CD4-positive, alpha-beta T cell (primary cell): ENCODE measurements around the gene CDH22. TPM values are rescaled to one million over a fixed set of nuclear protein-coding genes. Genes with fewer than 3 reads are reported as not detected.

Source experiments
- ATAC-seq: fragments of 200-7000 bp; cut with Tn5 transposase; one replicate; pipeline ENCODE4 v1.10.0; 2022; ENCODE audit warnings: mild to moderate bottlenecking; ENCODE audit not compliant: poor library complexity
- CTCF ChIA-PET: fragments of 350-600 bp; sonication (Branson Sonifier 250); formaldehyde crosslinking; loops from one replicate; lab custom pipeline; 2021; ENCODE audit warnings: antibody characterized with exemption, inconsistent platforms; lab: Charles Lee
- POLR2A ChIA-PET: fragments of 350-600 bp; sonication (Branson Sonifier 250); formaldehyde crosslinking; loops from one replicate; lab custom pipeline; 2021; ENCODE audit warnings: antibody characterized with exemption, inconsistent platforms; lab: Charles Lee
- DNase-seq, 14 experiments: peaks; one replicate each; pipeline ENCODE4 v3.0.0-alpha.2; 2013 to 2020; ENCODE audit warnings: mixed read lengths in 2 of 14
- H3K27ac ChIP-seq, 2 donors: one replicate each; pipeline versions ENCODE4 v1.5.1 to v1.7.0; 2013; ENCODE audit warnings: low read length in 2 of 2, low read depth in 1 of 2, mild to moderate bottlenecking in 1 of 2
- H3K27me3 ChIP-seq, 2 experiments: 1 replicate in 1 of 2; 2 replicates in 1 of 2; pipeline versions ENCODE4 v1.6.1 to v1.7.0; 2013; ENCODE audit warnings: low read length in 2 of 2, control low read depth in 1 of 2, mild to moderate bottlenecking in 1 of 2, moderate library complexity in 1 of 2; ENCODE audit not compliant: insufficient read depth in 2 of 2, control insufficient read depth in 1 of 2
- H3K36me3 ChIP-seq: one replicate; pipeline ENCODE4 v1.6.1; 2013; ENCODE audit warnings: low read length, control low read depth; ENCODE audit not compliant: insufficient read depth
- H3K4me1 ChIP-seq: one replicate; pipeline ENCODE4 v1.6.1; 2013; ENCODE audit warnings: low read length, control low read depth; ENCODE audit not compliant: insufficient read depth
- H3K4me3 ChIP-seq: one replicate; pipeline ENCODE4 v1.5.1; 2013; ENCODE audit warnings: mild to moderate bottlenecking, low read length, moderate library complexity
- H3K9me3 ChIP-seq, 2 experiments: 1 replicate in 1 of 2; 2 replicates in 1 of 2; pipeline versions ENCODE4 v1.6.1 to v1.7.0; 2013; ENCODE audit warnings: low read length in 2 of 2, mild to moderate bottlenecking in 2 of 2, control low read depth in 1 of 2, moderate library complexity in 1 of 2; ENCODE audit not compliant: control insufficient read depth in 1 of 2, insufficient read depth in 1 of 2
- H3K27ac Mint-ChIP-seq: one replicate; pipeline ENCODE4 v1.8.0; 2020; ENCODE audit warnings: mixed read lengths
- H3K27me3 Mint-ChIP-seq: one replicate; pipeline ENCODE4 v1.8.0; 2021; ENCODE audit warnings: mixed read lengths
- H3K36me3 Mint-ChIP-seq: one replicate; pipeline ENCODE4 v1.8.0; 2021; ENCODE audit warnings: low read depth, mixed read lengths
- H3K4me1 Mint-ChIP-seq: one replicate; pipeline ENCODE4 v1.8.0; 2021; ENCODE audit warnings: low read depth, mixed read lengths
- H3K4me3 Mint-ChIP-seq: one replicate; pipeline ENCODE4 v1.8.0; 2020; ENCODE audit warnings: mild to moderate bottlenecking, mixed read lengths
- H3K9me3 Mint-ChIP-seq: one replicate; pipeline ENCODE4 v1.8.0; 2020; ENCODE audit warnings: mixed read lengths
- CTCF ChIP-seq: fragments of 200-600 bp; IDR thresholded peaks from one replicate; pipeline ENCODE4 v1.8.0; 2022; ENCODE audit warnings: antibody characterized with exemption, mild to moderate bottlenecking
- intact Hi-C, 2 experiments: fragments of 100-400 bp; cut with DNase I in 1 of 2; cut with micrococcal nuclease in 1 of 2; formaldehyde crosslinking; loops; one replicate each; pipeline versions ENCODE4 v1.15.1 to v1.9.0; 2023 to 2025; cut with DNase I, micrococcal nuclease
- total RNA-seq, 174 experiments: library from RNA in 2 of 174; stranded (reverse) in 2 of 174; gene quantifications; one replicate each; pipeline ENCODE4 v1.2.3 and lab custom pipeline; 2021 to 2026

CDH22 gene
- total RNA-seq, 2 experiments from 2014 or later: not detected

- no peak overlapping the region for H3K27ac Mint-ChIP-seq
- H3K4me3 ChIP-seq: no peak overlapping the region
- H3K4me3 Mint-ChIP-seq: no peak overlapping the region
- peaks cover 42% of the 10 kb centered on the region for H3K27me3 Mint-ChIP-seq
- no peaks in the 10 kb centered on the region for H3K36me3 ChIP-seq
- no peak overlapping the region for H3K27ac ChIP-seq
- H3K27me3 ChIP-seq: peaks cover 24 to 42% of the 10 kb centered on the region in 2 experiments
- DNase-seq (no peak), ATAC-seq (no peak)
- TF ChIP-seq CTCF: no peak
- no peaks in the 10 kb centered on the region for H3K36me3 Mint-ChIP-seq
- H3K9me3 ChIP-seq: peaks cover 0 to 5% of the 10 kb centered on the region in 2 experiments
- no peaks in the 10 kb centered on the region for H3K4me1 Mint-ChIP-seq
- CTCF ChIA-PET: no interaction called here
- intact Hi-C loops: no loop called here
- POLR2A ChIA-PET: no interaction called here
- no peaks in the 10 kb centered on the region for H3K9me3 Mint-ChIP-seq
- no peaks in the 10 kb centered on the region for H3K4me1 ChIP-seq
Measured at GRCh38 chr20:46289432-46289831, 18.9 kb downstream of the CDH22 start.

GRCh38 chr20:46286977-46287376, 21.3 kb downstream of the CDH22 start:
- H3K36me3 ChIP-seq: no peaks in the 10 kb centered on the region
- no peaks in the 10 kb centered on the region for H3K4me1 ChIP-seq
- no peaks in the 10 kb centered on the region for H3K9me3 ChIP-seq
- POLR2A ChIA-PET: no interaction called here
- H3K36me3 Mint-ChIP-seq: no peaks in the 10 kb centered on the region
- TF ChIP-seq CTCF: no peak
- H3K27me3 Mint-ChIP-seq: peaks cover 43% of the 10 kb centered on the region
- CTCF ChIA-PET: no interaction called here
- intact Hi-C loops: no loop called here
- no peak for ATAC-seq
- H3K4me3 Mint-ChIP-seq: no peak overlapping the region
- no peak overlapping the region for H3K27ac ChIP-seq
- H3K4me3 ChIP-seq: no peak overlapping the region
- no peaks in the 10 kb centered on the region for H3K9me3 Mint-ChIP-seq
- no peaks in the 10 kb centered on the region for H3K4me1 Mint-ChIP-seq
- H3K27me3 ChIP-seq: peaks cover 22 to 28% of the 10 kb centered on the region in 2 experiments
- H3K27ac Mint-ChIP-seq: no peak overlapping the region
- DNase-seq: no peak

GRCh38 chr20:46286382-46286781, 21.9 kb downstream of the CDH22 start:
- POLR2A ChIA-PET: no interaction called here
- peaks cover 22 to 30% of the 10 kb centered on the region in 2 experiments for H3K27me3 ChIP-seq
- H3K36me3 ChIP-seq: no peaks in the 10 kb centered on the region
- TF ChIP-seq CTCF: no peak
- H3K27ac ChIP-seq: no peak overlapping the region
- no peaks in the 10 kb centered on the region for H3K4me1 Mint-ChIP-seq
- no peaks in the 10 kb centered on the region for H3K9me3 Mint-ChIP-seq
- no peak overlapping the region for H3K27ac Mint-ChIP-seq
- no peaks in the 10 kb centered on the region for H3K9me3 ChIP-seq
- peaks cover 42% of the 10 kb centered on the region for H3K27me3 Mint-ChIP-seq
- ATAC-seq (no peak), DNase-seq (no peak)
- no peaks in the 10 kb centered on the region for H3K4me1 ChIP-seq
- CTCF ChIA-PET: no interaction called here
- no peaks in the 10 kb centered on the region for H3K36me3 Mint-ChIP-seq
- intact Hi-C loops: no loop called here
- no peak overlapping the region for H3K4me3 ChIP-seq
- no peak overlapping the region for H3K4me3 Mint-ChIP-seq
